HCT116 (cell line): Measurements from ENCODE around the gene LRRC72. TPM values are rescaled to one million over a fixed set of nuclear protein-coding genes. Genes with fewer than 3 reads are reported as not detected.

ENCODE experiments used
- ATAC-seq: fragments of 200-7000 bp; cut with Tn5 transposase; 2 replicates; pipeline ENCODE4 v1.9.1; 2020; ENCODE audit warnings: mild to moderate bottlenecking, moderate library complexity
- BruUV-seq: library from RNA; stranded (reverse); fragments of 400-500 nt; replicated peaks from 2 replicates; lab custom pipeline; 2021; lab: Mats Ljungman, UMichigan
- CTCF ChIA-PET: fragments of 300-600 bp; sonication (Branson Sonifier 250); formaldehyde crosslinking; loops from one replicate; lab custom pipeline; 2021; ENCODE audit warnings: antibody characterized with exemption; lab: Charles Lee
- POLR2A ChIA-PET: fragments of 300-600, 350-600 bp; sonication (Branson Sonifier 250); formaldehyde crosslinking; loops from one replicate; lab custom pipeline; 2021; ENCODE audit warnings: antibody characterized with exemption; lab: Charles Lee
- RAD21 ChIA-PET, 2 experiments: fragments of 300-600 bp; sonication (Branson Sonifier 250); formaldehyde crosslinking; loops; one replicate each; lab custom pipeline; 2023; ENCODE audit warnings: low total read pairs in 2 of 2; ENCODE audit not compliant: uncharacterized antibody in 2 of 2, unreplicated experiment in 2 of 2, low non-redundant PET in 1 of 2; lab: Charles Lee
- DNase-seq: peaks from one replicate; pipeline ENCODE4 v3.0.0-alpha.2; 2010; ENCODE audit warnings: low read depth, low spot score
- H2AFZ ChIP-seq: fragments of 200-600 bp; shearing (Covaris generic), sonication (generic); 2 replicates; pipeline ENCODE4 v1.6.1; 2017; ENCODE audit warnings: low read depth, mixed run types, mixed read lengths, antibody characterized with exemption, low read length; ENCODE audit not compliant: poor library complexity, severe bottlenecking
- H3K27ac ChIP-seq: 2 replicates; pipeline ENCODE4 v1.5.1; 2012; ENCODE audit warnings: low read depth, low read length
- H3K27me3 ChIP-seq: fragments of 200-600 bp; sonication (generic); 2 replicates; pipeline ENCODE4 v1.6.1; 2016; ENCODE audit warnings: mixed run types, low read length, mixed read lengths; ENCODE audit not compliant: insufficient read depth
- H3K36me3 ChIP-seq, 2 experiments: fragments of 200-500 bp in 1 of 2; fragments of 200-600 bp in 1 of 2; sonication (Bioruptor generic) in 1 of 2; sonication (generic) in 1 of 2; 2 replicates each; pipeline versions ENCODE4 v1.5.1 to v1.6.1; 2014 to 2016; ENCODE audit warnings: low read length in 2 of 2, inconsistent platforms in 1 of 2, mixed read lengths in 1 of 2, mixed run types in 1 of 2; ENCODE audit not compliant: insufficient read depth in 2 of 2, control insufficient read depth in 1 of 2
- H3K4me1 ChIP-seq, 2 experiments: fragments of 200-600 bp in 1 of 2; sonication (generic) in 1 of 2; 2 replicates each; pipeline versions ENCODE4 v1.5.1 to v1.6.1; 2012 to 2017; ENCODE audit warnings: low read length in 2 of 2, inconsistent platforms in 1 of 2, mild to moderate bottlenecking in 1 of 2, mixed read lengths in 1 of 2, mixed run types in 1 of 2, moderate library complexity in 1 of 2; ENCODE audit not compliant: insufficient read depth in 2 of 2, control insufficient read depth in 1 of 2
- H3K4me2 ChIP-seq: fragments of 200-600 bp; sonication (generic); 2 replicates; pipeline ENCODE4 v1.6.1; 2017; ENCODE audit warnings: mixed run types, low read length, mixed read lengths
- H3K4me3 ChIP-seq, 2 experiments: fragments of 200-600 bp in 1 of 2; sonication (generic) in 1 of 2; replicated peaks in 1 of 2; 2 replicates each; pipeline ENCODE4 v1.5.1; 2011 to 2016; ENCODE audit warnings: low read length in 2 of 2, control low read depth in 1 of 2, low read depth in 1 of 2, mild to moderate bottlenecking in 1 of 2, mixed read lengths in 1 of 2, mixed run types in 1 of 2
- H3K79me2 ChIP-seq: fragments of 200-600 bp; sonication (generic); 2 replicates; pipeline ENCODE4 v1.6.1; 2017; ENCODE audit warnings: mild to moderate bottlenecking, mixed run types, low read length, moderate library complexity, mixed read lengths; ENCODE audit not compliant: insufficient read depth
- H3K9ac ChIP-seq: fragments of 200-600 bp; sonication (generic); 2 replicates; pipeline ENCODE4 v1.6.1; 2016; ENCODE audit warnings: low read length, mixed read lengths
- H3K9me2 ChIP-seq: fragments of 200-600 bp; sonication (generic), shearing (Covaris generic); 2 replicates; pipeline ENCODE4 v1.6.1; 2017; ENCODE audit warnings: mixed run types, mild to moderate bottlenecking, moderate library complexity; ENCODE audit not compliant: insufficient read depth
- H3K9me3 ChIP-seq, 2 experiments: fragments of 200-500 bp in 1 of 2; fragments of 200-600 bp in 1 of 2; sonication (Bioruptor generic) in 1 of 2; sonication (generic) in 1 of 2; 2 replicates each; pipeline ENCODE4 v1.6.1; 2014 to 2017; ENCODE audit warnings: low read length in 2 of 2, mixed read lengths in 2 of 2, inconsistent platforms in 1 of 2, low read depth in 1 of 2, mild to moderate bottlenecking in 1 of 2, mixed run types in 1 of 2, moderate library complexity in 1 of 2; ENCODE audit not compliant: control insufficient read depth in 1 of 2, insufficient read depth in 1 of 2
- H4K20me1 ChIP-seq: fragments of 200-600 bp; sonication (generic), shearing (Covaris generic); 2 replicates; pipeline ENCODE4 v1.6.1; 2017; ENCODE audit warnings: mixed run types, mild to moderate bottlenecking, moderate library complexity; ENCODE audit not compliant: insufficient read depth
- CBX3 ChIP-seq: IDR thresholded peaks from 2 replicates; pipeline ENCODE4 v1.6.1; 2012; ENCODE audit warnings: low read depth
- CTCF ChIP-seq, 3 experiments: fragments of 200-600 bp in 1 of 3; sonication (generic) in 1 of 3; IDR thresholded peaks in 2 of 3; conservative IDR thresholded peaks in 1 of 3; 2 replicates each; pipeline ENCODE4 v1.5.1; 2012 to 2017; ENCODE audit warnings: low read depth in 2 of 3, low read length in 2 of 3, antibody characterized with exemption in 1 of 3, borderline replicate concordance in 1 of 3, control low read depth in 1 of 3, mild to moderate bottlenecking in 1 of 3, mixed read lengths in 1 of 3, mixed run types in 1 of 3, moderate library complexity in 1 of 3; ENCODE audit not compliant: insufficient read depth in 1 of 3
- EGR1 ChIP-seq: IDR thresholded peaks from 2 replicates; pipeline ENCODE4 v1.6.1; 2012; ENCODE audit warnings: low read depth
- ELF1 ChIP-seq: IDR thresholded peaks from 2 replicates; pipeline ENCODE4 v1.6.1; 2012; ENCODE audit warnings: low read depth, borderline replicate concordance
- EZH2 ChIP-seq: fragments of 200-600 bp; sonication (generic); IDR thresholded peaks from 2 replicates; pipeline ENCODE4 v1.6.1; 2017; ENCODE audit warnings: antibody characterized with exemption, mixed run types
- EZH2phosphoT487 ChIP-seq: fragments of 200-600 bp; IDR thresholded peaks from 2 replicates; pipeline ENCODE4 v1.6.1; 2018; ENCODE audit warnings: antibody characterized with exemption, borderline replicate concordance
- FOSL1 ChIP-seq: IDR thresholded peaks from 2 replicates; pipeline ENCODE4 v1.6.1; 2012; ENCODE audit warnings: low read depth
- JUND ChIP-seq: IDR thresholded peaks from 2 replicates; pipeline ENCODE4 v1.6.1; 2012
- POLR2A ChIP-seq: IDR thresholded peaks from 2 replicates; pipeline ENCODE4 v1.7.0; 2011; ENCODE audit warnings: borderline replicate concordance; ENCODE audit not compliant: insufficient read depth, insufficient read length; ENCODE audit errors: extremely low read depth
- POLR2AphosphoS5 ChIP-seq: IDR thresholded peaks from 2 replicates; pipeline ENCODE4 v1.6.1; 2011; ENCODE audit warnings: mild to moderate bottlenecking, low read depth, low read length, moderate library complexity
- RAD21 ChIP-seq: IDR thresholded peaks from 2 replicates; pipeline ENCODE4 v1.6.1; 2012; ENCODE audit warnings: low read depth, mild to moderate bottlenecking
- SIN3A ChIP-seq: IDR thresholded peaks from 2 replicates; pipeline ENCODE4 v1.6.1; 2012; ENCODE audit warnings: low read depth
- SP1 ChIP-seq: IDR thresholded peaks from 2 replicates; pipeline ENCODE4 v1.6.1; 2012; ENCODE audit warnings: low read depth
- SRF ChIP-seq: IDR thresholded peaks from 2 replicates; pipeline ENCODE4 v1.6.1; 2012; ENCODE audit warnings: low read depth
- YY1 ChIP-seq: IDR thresholded peaks from 2 replicates; pipeline ENCODE4 v1.6.1; 2011; ENCODE audit warnings: low read length, low read depth, moderate library complexity, mild to moderate bottlenecking; ENCODE audit not compliant: insufficient replicate concordance; ENCODE audit errors: extremely low read depth
- ZFX ChIP-seq: fragments of 450-650 bp; IDR thresholded peaks from 2 replicates; pipeline ENCODE4 v1.6.1; 2017
- ZNF274 ChIP-seq: fragments of 200-500 bp; sonication (Bioruptor generic); IDR thresholded peaks from 2 replicates; pipeline ENCODE4 v1.6.1; 2014; ENCODE audit warnings: mild to moderate bottlenecking, low read depth, low read length, inconsistent platforms
- intact Hi-C: fragments of 100-400 bp; cut with micrococcal nuclease; formaldehyde crosslinking; loops from 2 replicates; pipeline ENCODE4 v1.10.0; 2022
- total RNA-seq: library from RNA; stranded (reverse); gene quantifications from one replicate; pipeline ENCODE4 v1.2.1, GENCODE V29; 2021; ENCODE audit not compliant: unreplicated experiment
- TF ChIP-seq, protein P1 (sequence below): IDR thresholded peaks from 2 replicates; pipeline ENCODE4 v1.6.1; 2012
- TF ChIP-seq, protein P2 (sequence below): IDR thresholded peaks from 2 replicates; pipeline ENCODE4 v1.6.1; 2012

The LRRC72 gene
- total RNA-seq, 1 experiment from 2014 or later = not detected

- CTCF ChIA-PET = interaction anchor here (1.0 kb wide), 1 partner anchor 66 kb away, joined by 3 read pairs; no protein-coding TSS in a partner anchor
- RAD21 ChIA-PET = no interaction called here
Measured at GRCh38 chr7:16492513-16493062, 34.0 kb upstream of the LRRC72 start.

GRCh38 chr7:16493266-16493665 is 33.4 kb upstream of the LRRC72 start:
- no peaks in the 10 kb centered on the region for H3K9me2 ChIP-seq
- no peaks in the 10 kb centered on the region for H4K20me1 ChIP-seq
- ChIA-PET CTCF (interaction anchor here (1.0 kb wide), 1 partner anchor 65 kb away, joined by 3 read pairs; no protein-coding TSS in a partner anchor), RAD21 (no interaction called here), POLR2A (no interaction called here)
- no peak overlapping the region for H2AFZ ChIP-seq
- no peak overlapping the region for H3K4me2 ChIP-seq
- no peak for ATAC-seq
- DNase-seq = no peak
- no peaks in the 10 kb centered on the region for H3K79me2 ChIP-seq
- H3K27ac ChIP-seq = no peak overlapping the region
- no peak overlapping the region for H3K9ac ChIP-seq
- no peak overlapping the region for H3K4me3 ChIP-seq
- no peak for TF ChIP-seq POLR2AphosphoS5
- no peak for TF ChIP-seq ZFX
- TF ChIP-seq, protein P1, sequence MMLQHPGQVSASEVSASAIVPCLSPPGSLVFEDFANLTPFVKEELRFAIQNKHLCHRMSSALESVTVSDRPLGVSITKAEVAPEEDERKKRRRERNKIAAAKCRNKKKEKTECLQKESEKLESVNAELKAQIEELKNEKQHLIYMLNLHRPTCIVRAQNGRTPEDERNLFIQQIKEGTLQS = no peak
- no peak for TF ChIP-seq SP1
- TF ChIP-seq YY1 = no peak
- TF ChIP-seq CBX3 = no peak
- TF ChIP-seq ZNF274 = no peak
- no peak for TF ChIP-seq ELF1
- TF ChIP-seq, protein P2, sequence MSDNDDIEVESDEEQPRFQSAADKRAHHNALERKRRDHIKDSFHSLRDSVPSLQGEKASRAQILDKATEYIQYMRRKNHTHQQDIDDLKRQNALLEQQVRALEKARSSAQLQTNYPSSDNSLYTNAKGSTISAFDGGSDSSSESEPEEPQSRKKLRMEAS = no peak
- TF ChIP-seq EZH2 = no peak
- TF ChIP-seq RAD21 = no peak
- TF ChIP-seq SRF = no peak
- TF ChIP-seq JUND = no peak
- no peak for TF ChIP-seq EGR1
- no peak for TF ChIP-seq SIN3A
- no peak for TF ChIP-seq EZH2phosphoT487
- no peak for TF ChIP-seq CTCF (IDR thresholded peaks at IDR 0.05 in 2 of 3, conservative IDR thresholded peaks at IDR 0.05 in 1 of 3; ENCODE audit: borderline replicate concordance in 1 of 3, insufficient read depth in 1 of 3, low read depth in 2 of 3, low read length in 2 of 3)
- peaks cover 0 to 6% of the 10 kb centered on the region in 2 experiments; a peak in 1 of 4 replicates for H3K4me1 ChIP-seq
- H3K9me3 ChIP-seq = no peaks in the 10 kb centered on the region
- no peaks in the 10 kb centered on the region for H3K27me3 ChIP-seq
- intact Hi-C loops = no loop called here
- no peaks in the 10 kb centered on the region for H3K36me3 ChIP-seq
- BruUV-seq = no TSS peak

More at GRCh38 chr7:16492513-16493062, 34.0 kb upstream of the LRRC72 start:
- Histone ChIP-seq H3K9me3 (no peaks in the 10 kb centered on the region), H3K9me2 (no peaks in the 10 kb centered on the region), H3K4me2 (no peak overlapping the region), H4K20me1 (no peaks in the 10 kb centered on the region), H3K9ac (no peak overlapping the region), H3K4me3 (no peak overlapping the region), H3K36me3 (no peaks in the 10 kb centered on the region), H3K27me3 (no peaks in the 10 kb centered on the region), H3K27ac (no peak overlapping the region), H3K4me1 (peaks cover 0 to 6% of the 10 kb centered on the region in 2 experiments; a peak in 1 of 4 replicates), H2AFZ (peak overlapping the region; percentile 24), H3K79me2 (no peaks in the 10 kb centered on the region)
- BruUV-seq = no TSS peak
- ATAC-seq = no peak
- POLR2A ChIA-PET = no interaction called here
- no peak for DNase-seq
- TF ChIP-seq ZNF274 (no peak), FOSL1 (no peak), POLR2A (no peak), POLR2AphosphoS5 (no peak)
- intact Hi-C loops = no loop called here
